H9 (cell line): ENCODE measurements around the gene DDO. TPM values are rescaled to one million over a fixed set of nuclear protein-coding genes. Genes with fewer than 3 reads are reported as not detected.

Experiments
- DNase-seq: peaks from one replicate; pipeline ENCODE4 v3.0.0-alpha.2; 2017
- H2AFZ ChIP-seq: one replicate; pipeline ENCODE4 v1.6.1; 2013; ENCODE audit warnings: mild to moderate bottlenecking, low read length, control low read depth, moderate library complexity
- H2AK5ac ChIP-seq: 2 replicates; pipeline ENCODE4 v1.6.1; 2013; ENCODE audit warnings: low read length, control low read depth, mixed read lengths; ENCODE audit not compliant: insufficient read length
- H2BK120ac ChIP-seq: one replicate; pipeline ENCODE4 v1.6.1; 2013; ENCODE audit warnings: low read depth, mild to moderate bottlenecking, low read length, control low read depth, inconsistent platforms; ENCODE audit not compliant: poor library complexity, severe bottlenecking
- H2BK12ac ChIP-seq: 2 replicates; pipeline ENCODE4 v1.6.1; 2013; ENCODE audit warnings: low read length, control low read depth, mixed read lengths, low read depth; ENCODE audit not compliant: insufficient read length
- H2BK15ac ChIP-seq: 2 replicates; pipeline ENCODE4 v1.6.1; 2013; ENCODE audit warnings: low read depth, low read length, control low read depth
- H2BK20ac ChIP-seq: one replicate; pipeline ENCODE4 v1.6.1; 2013; ENCODE audit warnings: low read depth, mild to moderate bottlenecking, low read length, control low read depth, inconsistent platforms; ENCODE audit not compliant: poor library complexity, severe bottlenecking
- H2BK5ac ChIP-seq: 2 replicates; pipeline ENCODE4 v1.6.1; 2013; ENCODE audit warnings: low read length, control low read depth, mixed read lengths; ENCODE audit not compliant: insufficient read length
- H3K14ac ChIP-seq: 2 replicates; pipeline ENCODE4 v1.6.1; 2013; ENCODE audit warnings: low read length, control low read depth; ENCODE audit not compliant: insufficient read depth
- H3K18ac ChIP-seq: 2 replicates; pipeline ENCODE4 v1.6.1; 2013; ENCODE audit warnings: low read depth, mild to moderate bottlenecking, mixed read lengths, low read length, control low read depth; ENCODE audit not compliant: insufficient read length
- H3K23ac ChIP-seq: 2 replicates; pipeline ENCODE4 v1.6.1; 2013; ENCODE audit warnings: low read length, control low read depth, mixed read lengths, low read depth; ENCODE audit not compliant: insufficient read length
- H3K23me2 ChIP-seq: 2 replicates; pipeline ENCODE4 v1.6.1; 2013; ENCODE audit warnings: low read depth, mild to moderate bottlenecking, mixed read lengths, low read length, control low read depth; ENCODE audit not compliant: insufficient read length, poor library complexity, severe bottlenecking
- H3K27ac ChIP-seq: 2 replicates; pipeline ENCODE4 v1.5.1; 2013; ENCODE audit warnings: low read length, control low read depth, mixed read lengths, low read depth; ENCODE audit not compliant: insufficient read length
- H3K27me3 ChIP-seq: 2 replicates; pipeline ENCODE4 v1.6.1; 2013; ENCODE audit warnings: low read length, control low read depth, inconsistent platforms; ENCODE audit not compliant: insufficient read depth
- H3K4ac ChIP-seq: 2 replicates; pipeline ENCODE4 v1.6.1; 2013; ENCODE audit warnings: low read depth, mild to moderate bottlenecking, control low read depth, inconsistent platforms, low read length, moderate library complexity
- H3K4me1 ChIP-seq: 2 replicates; pipeline ENCODE4 v1.6.1; 2013; ENCODE audit warnings: low read length, control low read depth, inconsistent platforms; ENCODE audit not compliant: insufficient read depth
- H3K4me2 ChIP-seq: 2 replicates; pipeline ENCODE4 v1.6.1; 2013; ENCODE audit warnings: low read length, control low read depth, mixed read lengths; ENCODE audit not compliant: insufficient read length, insufficient read depth
- H3K56ac ChIP-seq: 2 replicates; pipeline ENCODE4 v1.6.1; 2013; ENCODE audit warnings: low read depth, mild to moderate bottlenecking, mixed read lengths, low read length, control low read depth; ENCODE audit not compliant: insufficient read length
- H3K79me1 ChIP-seq: 2 replicates; pipeline ENCODE4 v1.6.1; 2013; ENCODE audit warnings: low read depth, mild to moderate bottlenecking, moderate library complexity, low read length, control low read depth, inconsistent platforms; ENCODE audit not compliant: insufficient read depth, poor library complexity, severe bottlenecking
- H3K79me2 ChIP-seq: 2 replicates; pipeline ENCODE4 v1.6.1; 2013; ENCODE audit warnings: low read length, control low read depth, inconsistent platforms; ENCODE audit not compliant: insufficient read depth
- H3K9ac ChIP-seq: 2 replicates; pipeline ENCODE4 v1.6.1; 2013; ENCODE audit warnings: low read length, control low read depth, mixed read lengths; ENCODE audit not compliant: insufficient read length; ENCODE audit errors: extremely low read depth
- H3K9me3 ChIP-seq: one replicate; pipeline ENCODE4 v1.6.1; 2013; ENCODE audit warnings: low read depth, low read length, inconsistent platforms; ENCODE audit not compliant: control insufficient read depth
- H3T11ph ChIP-seq: one replicate; pipeline ENCODE4 v1.6.1; 2013; ENCODE audit warnings: mild to moderate bottlenecking, low read length, control low read depth, inconsistent platforms
- H4K20me1 ChIP-seq: one replicate; pipeline ENCODE4 v1.6.1; 2013; ENCODE audit not compliant: control insufficient read depth, insufficient read length, insufficient read depth
- H4K5ac ChIP-seq: 2 replicates; pipeline ENCODE4 v1.6.1; 2013; ENCODE audit warnings: low read depth, mild to moderate bottlenecking, mixed read lengths, low read length, control low read depth; ENCODE audit not compliant: insufficient read length
- H4K8ac ChIP-seq: replicated peaks from 2 replicates; pipeline ENCODE4 v1.6.1; 2013; ENCODE audit warnings: low read length, control low read depth, mixed read lengths, low read depth; ENCODE audit not compliant: insufficient read length
- H4K91ac ChIP-seq: 2 replicates; pipeline ENCODE4 v1.6.1; 2013; ENCODE audit warnings: low read depth, mild to moderate bottlenecking, moderate library complexity, mixed read lengths, low read length, control low read depth; ENCODE audit not compliant: insufficient read length
- H3K27ac Mint-ChIP-seq, 3 experiments: 2 replicates in 2 of 3; 3 replicates in 1 of 3; pipeline ENCODE4 v1.8.0; 2020 to 2021; ENCODE audit warnings: mixed read lengths in 3 of 3, mild to moderate bottlenecking in 1 of 3, moderate library complexity in 1 of 3
- H3K27me3 Mint-ChIP-seq: 2 replicates; pipeline ENCODE4 v1.8.0; 2021; ENCODE audit warnings: low read depth, mild to moderate bottlenecking, moderate library complexity, mixed read lengths
- H3K36me3 Mint-ChIP-seq, 3 experiments: 2 replicates in 2 of 3; 3 replicates in 1 of 3; pipeline ENCODE4 v1.8.0; 2020 to 2021; ENCODE audit warnings: low read depth in 3 of 3, mixed read lengths in 3 of 3; ENCODE audit not compliant: insufficient read depth in 1 of 3
- H3K4me1 Mint-ChIP-seq, 2 experiments: 2 replicates each; pipeline ENCODE4 v1.8.0; 2020; ENCODE audit warnings: mixed read lengths in 2 of 2
- H3K4me3 Mint-ChIP-seq, 2 experiments: 2 replicates in 1 of 2; 3 replicates in 1 of 2; pipeline ENCODE4 v1.8.0; 2020 to 2021; ENCODE audit warnings: mild to moderate bottlenecking in 2 of 2, mixed read lengths in 2 of 2, moderate library complexity in 1 of 2
- H3K9me3 Mint-ChIP-seq, 2 experiments: 2 replicates in 1 of 2; 3 replicates in 1 of 2; pipeline ENCODE4 v1.8.0; 2020; ENCODE audit warnings: mild to moderate bottlenecking in 2 of 2, mixed read lengths in 2 of 2, moderate library complexity in 1 of 2
- CTCF ChIP-seq: fragments of 200-600 bp; sonication (generic); conservative IDR thresholded peaks from 3 replicates; pipeline ENCODE4 v1.8.0; 2021; ENCODE audit warnings: antibody characterized with exemption, mild to moderate bottlenecking
- WGBS: extraction: QIAGEN DNeasy Blood & Tissue Kit; methylation state at CpG from one replicate; pipeline ENCODE4 v1.1.7; 2013; ENCODE audit warnings: missing lambda C conversion rate, low lambda C conversion rate, mixed read lengths; ENCODE audit not compliant: insufficient read length; ENCODE audit errors: extremely low coverage; 5-methylcytosine and 5-hydroxymethylcytosine counted together
- total RNA-seq: library from RNA; stranded (reverse); gene quantifications from 2 replicates; pipeline ENCODE4 v1.2.1, GENCODE V29; 2021

The DDO gene
- total RNA-seq, 1 experiment from 2014 or later, result not detected

GRCh38 chr6:110462884-110463481 lies 47.6 kb upstream of the DDO start:
- H3K4me1 Mint-ChIP-seq, result no peaks in the 10 kb centered on the region
- Histone ChIP-seq H3K23ac (no peak overlapping the region), H3K14ac (no peak overlapping the region), H3K9me3 (no peaks in the 10 kb centered on the region), H2BK20ac (no peak overlapping the region), H2BK120ac (no peak overlapping the region), H3K27me3 (no peaks in the 10 kb centered on the region), H4K20me1 (no peaks in the 10 kb centered on the region), H2AFZ (no peak overlapping the region), H3K4me2 (no peak overlapping the region), H2BK5ac (no peak overlapping the region), H3K18ac (no peak overlapping the region), H3T11ph (no peak overlapping the region), H4K91ac (no peak overlapping the region), H3K56ac (no peak overlapping the region), H3K23me2 (no peaks in the 10 kb centered on the region), H4K8ac (no peak overlapping the region), H3K79me1 (no peaks in the 10 kb centered on the region), H2BK15ac (no peak overlapping the region), H3K4ac (no peak overlapping the region), H3K4me1 (no peaks in the 10 kb centered on the region), H3K9ac (no peak overlapping the region), H2BK12ac (no peak overlapping the region), H2AK5ac (no peak overlapping the region), H3K79me2 (no peaks in the 10 kb centered on the region), H4K5ac (no peak overlapping the region), H3K27ac (no peak overlapping the region)
- no CpG with 5 or more reads among the region's 2 CpGs for WGBS
- DNase-seq, result no peak
- no peak overlapping the region for H3K27ac Mint-ChIP-seq
- H3K4me3 Mint-ChIP-seq, result no peak overlapping the region
- H3K36me3 Mint-ChIP-seq, result peaks cover 7 to 16% (median 10%) of the 10 kb centered on the region in 3 experiments; a peak in 6 of 7 replicates
- H3K9me3 Mint-ChIP-seq, result peaks cover 27 to 29% of the 10 kb centered on the region in 2 experiments
- no peak for TF ChIP-seq CTCF
- peaks cover 2% of the 10 kb centered on the region for H3K27me3 Mint-ChIP-seq
